Transverse colon (tissue), 4 donors: ENCODE measurements around the gene GAMT.

Experiments used
- POLR2A ChIP-seq: fragments of 450-650 bp; IDR thresholded peaks from one replicate; pipeline ENCODE4 v1.6.1; 2016; ENCODE audit warnings: antibody characterized with exemption, mild to moderate bottlenecking, moderate library complexity
- POLR2AphosphoS5 ChIP-seq, 3 donors: sonication (generic); formaldehyde crosslinking; IDR thresholded peaks; one replicate each; pipeline ENCODE4 v1.6.1; 2016; ENCODE audit warnings: antibody characterized with exemption in 3 of 3
- TF ChIP-seq, protein P1 (sequence below), 5 experiments: fragments of 200-600 bp in 3 of 5; fragments of 450-650 bp in 2 of 5; sonication (generic) in 3 of 5; IDR thresholded peaks; 1 replicate in 2 of 5; 2 replicates in 3 of 5; pipeline ENCODE4 v1.5.1; 2016 to 2017; ENCODE audit warnings: antibody characterized with exemption in 5 of 5, inconsistent platforms in 3 of 5, mild to moderate bottlenecking in 2 of 5, moderate library complexity in 1 of 5

GRCh38 chr19:1376415-1376805, 24.9 kb downstream of the GAMT start:
- TF ChIP-seq, protein P1, sequence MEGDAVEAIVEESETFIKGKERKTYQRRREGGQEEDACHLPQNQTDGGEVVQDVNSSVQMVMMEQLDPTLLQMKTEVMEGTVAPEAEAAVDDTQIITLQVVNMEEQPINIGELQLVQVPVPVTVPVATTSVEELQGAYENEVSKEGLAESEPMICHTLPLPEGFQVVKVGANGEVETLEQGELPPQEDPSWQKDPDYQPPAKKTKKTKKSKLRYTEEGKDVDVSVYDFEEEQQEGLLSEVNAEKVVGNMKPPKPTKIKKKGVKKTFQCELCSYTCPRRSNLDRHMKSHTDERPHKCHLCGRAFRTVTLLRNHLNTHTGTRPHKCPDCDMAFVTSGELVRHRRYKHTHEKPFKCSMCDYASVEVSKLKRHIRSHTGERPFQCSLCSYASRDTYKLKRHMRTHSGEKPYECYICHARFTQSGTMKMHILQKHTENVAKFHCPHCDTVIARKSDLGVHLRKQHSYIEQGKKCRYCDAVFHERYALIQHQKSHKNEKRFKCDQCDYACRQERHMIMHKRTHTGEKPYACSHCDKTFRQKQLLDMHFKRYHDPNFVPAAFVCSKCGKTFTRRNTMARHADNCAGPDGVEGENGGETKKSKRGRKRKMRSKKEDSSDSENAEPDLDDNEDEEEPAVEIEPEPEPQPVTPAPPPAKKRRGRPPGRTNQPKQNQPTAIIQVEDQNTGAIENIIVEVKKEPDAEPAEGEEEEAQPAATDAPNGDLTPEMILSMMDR (IDR thresholded peaks at IDR 0.05), result no peak
- TF ChIP-seq POLR2A (no peak), POLR2AphosphoS5 (IDR thresholded peaks at IDR 0.05) (no peak)
